NCI-H69 (cell line): ENCODE results near the gene ASTN2.
"Not testable (repeated sequence)": the region's sequence is repeated elsewhere in the genome, so short reads cannot be mapped to it uniquely, and the experiment has no call there.

Experiments
- DNase-seq: peaks from one replicate; lab custom pipeline; 2025; lab: John Stamatoyannopoulos, UW

ASTN2 gene

DNA sequence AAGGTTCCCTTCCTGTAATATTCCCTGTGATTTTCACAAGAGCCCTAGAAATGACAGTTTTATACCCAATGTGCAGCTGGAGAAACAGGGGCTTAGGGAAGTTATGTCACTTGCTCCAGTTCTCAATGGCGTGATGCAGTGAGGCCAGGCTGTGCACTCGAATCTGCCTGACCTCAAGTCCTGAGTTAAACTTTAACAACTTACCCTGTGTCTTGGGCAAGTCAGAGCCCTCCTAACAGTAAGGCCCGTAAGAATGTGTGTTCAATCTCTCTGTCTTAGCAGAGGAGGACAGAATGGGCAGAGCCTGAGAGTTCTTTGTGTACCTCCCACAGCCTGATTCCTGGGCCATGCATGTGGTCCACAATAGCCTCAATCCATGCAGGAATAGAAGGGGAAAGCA, 546.7 kb downstream of the ASTN2 start:
- no peak for DNase-seq

DNA sequence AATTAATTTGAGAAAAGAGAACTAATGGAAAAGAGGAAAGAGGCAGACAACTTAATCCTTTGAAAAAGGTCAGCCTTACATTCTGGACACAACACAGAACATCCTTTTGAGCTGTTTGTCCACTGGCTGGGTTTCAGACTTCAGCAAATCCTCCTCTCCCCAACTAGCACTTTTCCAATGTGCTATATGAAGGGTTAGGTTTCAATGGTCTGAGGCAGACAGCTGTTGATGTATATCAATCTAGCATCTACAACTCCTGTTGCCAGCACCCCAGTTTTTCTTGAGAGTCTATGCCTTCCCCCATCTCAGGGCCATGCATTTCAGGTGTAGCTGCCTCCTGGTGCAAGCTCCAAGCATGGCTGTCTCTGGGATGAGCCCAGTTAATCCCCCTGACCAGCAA, 553.5 kb downstream of the ASTN2 start:
- no peak for DNase-seq

DNA sequence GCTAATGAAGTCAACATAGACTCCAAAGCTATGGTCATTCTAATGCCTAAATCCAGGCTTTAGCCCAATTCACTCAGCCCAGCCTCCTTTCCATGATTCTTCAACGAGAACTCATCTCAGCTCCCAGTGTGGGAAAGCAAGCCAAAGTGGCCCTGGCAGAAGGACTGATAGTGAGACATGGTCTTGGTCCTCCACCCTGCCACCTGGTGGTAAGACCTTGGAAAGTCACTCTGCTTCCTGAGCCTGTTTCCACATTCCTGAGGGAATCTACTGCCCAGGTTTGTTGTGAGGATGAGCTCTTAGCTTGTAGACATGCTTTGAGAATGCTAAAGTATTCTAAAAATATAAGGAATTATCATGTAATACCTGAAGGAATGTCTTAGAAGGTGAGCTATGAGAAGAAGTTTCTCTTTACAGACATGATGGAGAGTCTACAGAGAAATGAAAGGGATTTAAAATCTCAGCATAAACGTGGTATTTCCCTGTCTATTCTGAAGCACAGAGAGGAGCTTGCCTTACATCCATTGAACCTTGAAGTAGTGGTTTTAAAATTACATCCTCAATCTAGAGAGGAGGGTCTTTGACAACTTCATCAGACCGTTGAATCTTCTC, 554.2 kb downstream of the ASTN2 start:
- DNase-seq, result peak; percentile 88

DNA sequence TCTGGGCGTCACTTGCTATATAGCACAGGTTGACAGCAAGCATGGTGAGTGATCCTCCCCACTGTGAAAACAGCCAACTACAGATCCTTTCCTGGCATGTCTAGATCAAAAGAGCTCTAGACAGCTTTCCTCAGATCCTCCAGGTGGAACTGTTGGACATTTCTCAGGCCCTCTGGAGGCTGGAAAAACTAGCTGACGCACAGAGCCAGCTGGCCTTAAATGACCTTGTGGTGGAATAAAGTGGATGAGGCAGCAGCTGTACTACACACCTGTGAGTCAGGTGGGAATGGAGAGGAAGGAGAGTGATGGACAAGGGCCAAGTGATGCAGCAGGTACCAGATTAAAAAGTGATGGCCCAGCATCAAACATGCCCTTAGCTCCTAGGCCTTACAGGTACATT, 555.1 kb downstream of the ASTN2 start:
- peak; percentile 84 for DNase-seq

DNA sequence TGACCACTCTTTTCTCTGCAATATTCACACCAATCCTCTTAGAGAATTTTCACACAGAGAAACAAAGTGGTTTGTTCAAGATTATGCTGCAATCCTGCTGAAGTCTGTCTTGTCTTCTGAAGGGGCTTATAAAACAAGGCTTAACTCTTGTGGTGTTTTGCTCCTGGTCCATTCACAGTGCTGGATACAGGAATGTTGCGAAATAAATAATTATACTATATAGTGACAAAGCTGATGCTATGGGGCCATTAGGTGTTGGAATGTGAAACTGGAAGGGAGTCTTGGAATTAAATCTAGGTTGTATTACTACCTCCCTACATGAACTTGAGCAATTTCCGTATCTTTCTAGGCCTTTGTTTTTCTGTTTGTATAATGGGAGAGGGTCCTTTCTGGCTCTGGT, 557.5 kb downstream of the ASTN2 start:
- DNase-seq, result no peak

DNA sequence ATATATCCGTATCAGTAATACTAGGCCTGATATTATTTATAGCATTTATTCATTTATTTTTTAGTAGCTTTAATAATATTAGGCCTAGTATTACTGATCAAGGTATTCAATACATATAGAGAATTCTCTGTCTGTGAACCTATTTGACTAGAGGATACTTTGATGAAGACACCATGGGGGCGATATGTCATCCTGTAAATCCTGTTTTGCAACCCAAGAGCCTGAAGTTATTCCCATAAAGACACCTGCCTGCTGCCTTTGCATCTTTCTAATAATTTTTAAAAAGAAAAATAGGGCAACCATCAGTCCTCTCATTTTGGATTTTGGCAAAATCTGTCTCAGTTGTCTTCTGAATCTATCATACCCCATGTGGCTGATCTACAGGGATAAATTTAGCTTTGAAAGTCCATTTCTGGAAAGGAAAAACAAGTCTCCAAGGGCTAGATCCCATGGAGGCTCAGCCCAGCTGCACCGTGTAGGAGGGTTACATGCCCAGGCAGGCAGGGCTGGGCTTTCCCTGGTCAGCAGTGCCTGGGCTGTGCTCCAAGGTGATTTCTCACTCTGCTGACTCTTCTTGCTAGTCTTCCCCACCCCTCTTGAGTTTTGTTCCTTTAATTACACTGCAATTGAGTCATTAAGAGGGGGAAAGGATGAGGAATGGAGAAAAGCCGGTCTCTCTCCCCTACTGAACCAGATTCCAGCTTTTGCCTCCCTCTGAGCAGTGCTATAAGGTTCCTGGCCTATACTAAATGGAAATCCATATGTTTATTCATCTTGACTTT, 558.8 kb downstream of the ASTN2 start:
- peak; percentile 93 for DNase-seq

DNA sequence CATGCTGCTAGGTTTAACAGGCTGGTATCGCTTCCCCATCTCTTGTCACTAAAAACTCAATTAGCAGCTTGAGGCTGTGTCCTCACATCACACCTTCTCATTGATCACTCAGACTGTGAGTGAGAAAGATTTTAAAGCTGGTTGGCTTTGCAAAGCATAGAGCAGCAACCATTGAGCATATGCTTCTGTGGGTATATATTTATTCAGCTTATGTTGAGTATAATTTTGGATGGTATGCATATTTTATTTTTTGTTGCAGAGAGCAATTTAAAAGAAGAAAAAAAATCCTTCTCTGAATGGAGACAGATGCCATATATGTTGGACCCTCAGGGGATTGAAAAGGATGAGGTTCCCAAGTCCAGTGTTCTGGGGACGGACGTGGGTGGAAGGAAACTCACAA, 565.1 kb downstream of the ASTN2 start:
- no peak for DNase-seq

DNA sequence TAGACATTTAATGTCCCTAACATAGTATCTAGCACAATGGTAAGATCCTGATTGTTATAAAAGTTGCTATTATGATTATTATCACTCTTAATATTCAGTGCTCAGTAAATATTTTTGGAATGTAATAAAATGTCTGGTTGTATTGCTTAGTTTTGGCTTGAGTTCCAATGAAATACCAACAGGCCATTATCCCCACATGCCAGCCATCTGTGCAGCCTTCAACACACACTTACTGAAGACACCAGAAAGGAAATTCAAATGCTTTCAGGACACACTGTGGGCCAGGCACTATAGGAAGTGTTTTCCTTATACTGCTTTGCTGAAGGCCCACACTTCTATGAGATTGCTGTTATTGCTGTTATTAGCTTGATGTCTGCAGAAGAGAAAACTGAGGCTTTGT, 570.2 kb downstream of the ASTN2 start:
- peak; percentile 82 for DNase-seq

DNA sequence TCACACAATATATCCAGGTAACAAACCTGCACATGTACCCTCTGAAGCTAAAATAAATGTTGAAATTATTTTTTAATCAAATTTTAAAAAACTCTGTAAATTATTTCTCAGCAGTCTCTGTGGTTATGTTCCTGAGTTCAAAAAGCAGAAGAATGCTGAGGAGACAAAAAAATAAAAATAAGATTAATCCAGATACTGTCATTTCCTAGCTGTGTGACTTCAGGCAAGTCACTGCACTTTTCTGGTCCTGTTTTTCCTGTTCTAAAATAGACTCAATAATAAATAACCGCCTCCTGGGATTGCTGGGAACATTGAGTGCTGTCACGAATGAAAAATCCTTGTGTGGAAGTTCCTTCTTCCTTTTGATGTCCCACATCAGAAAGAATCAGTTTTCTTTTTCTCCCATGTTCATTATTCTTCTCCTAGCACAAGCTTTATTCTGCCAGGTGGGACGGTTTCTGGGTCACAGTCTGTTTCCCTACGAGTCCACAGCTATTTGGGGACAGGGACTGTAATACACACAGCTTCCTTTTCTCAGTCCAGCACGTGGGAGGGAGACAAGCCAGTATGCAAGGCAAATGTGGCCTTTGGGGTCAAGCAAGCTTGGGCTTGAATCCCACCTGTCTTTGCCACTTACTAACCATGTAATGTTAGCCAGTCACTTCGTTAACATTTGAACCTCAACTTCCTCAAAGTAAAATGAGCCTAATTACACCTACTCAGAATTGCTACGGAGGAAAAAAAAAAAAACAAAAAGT, 570.8 kb downstream of the ASTN2 start:
- peak; percentile 89 for DNase-seq

DNA sequence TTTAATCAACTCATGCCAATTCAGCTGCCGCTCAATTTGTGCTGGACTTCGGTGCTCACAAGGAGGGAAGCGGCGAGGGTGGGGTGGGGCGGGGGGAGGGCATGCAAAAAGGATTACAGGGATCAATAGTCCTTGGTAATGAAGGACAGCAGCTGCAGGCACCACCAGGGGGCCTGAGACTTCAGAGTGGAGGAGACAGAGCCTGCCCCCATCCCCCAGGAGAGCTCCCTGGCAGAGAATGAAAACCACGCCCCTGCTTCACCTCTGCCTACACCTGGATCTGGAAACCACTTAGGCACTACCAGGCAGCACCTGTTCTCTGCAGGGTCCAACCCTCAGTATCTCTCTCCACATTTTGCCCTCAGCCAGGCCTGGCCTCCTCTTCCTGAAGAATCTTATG, 572.2 kb downstream of the ASTN2 start:
- peak; percentile 98 for DNase-seq

DNA sequence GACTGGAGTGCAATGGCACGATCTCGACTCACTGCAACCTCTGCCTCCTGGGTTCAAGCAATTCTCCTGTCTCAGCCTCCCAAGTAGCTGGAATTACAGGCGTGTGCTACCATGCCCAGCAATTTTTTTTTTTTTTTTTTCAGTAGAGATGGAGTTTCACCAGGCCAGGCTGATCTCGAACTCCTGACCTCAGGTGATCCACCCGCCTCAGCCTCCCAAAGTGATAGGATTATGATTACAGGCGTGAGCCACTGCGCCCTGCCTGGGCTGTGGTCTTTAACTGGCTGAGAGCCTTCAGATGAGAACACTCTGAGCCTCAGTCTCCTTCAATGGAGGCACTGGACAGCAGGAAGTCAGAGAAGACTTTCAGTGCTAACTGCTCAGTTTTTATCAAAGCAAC, 576.4 kb downstream of the ASTN2 start:
- peak; percentile 51 for DNase-seq

DNA sequence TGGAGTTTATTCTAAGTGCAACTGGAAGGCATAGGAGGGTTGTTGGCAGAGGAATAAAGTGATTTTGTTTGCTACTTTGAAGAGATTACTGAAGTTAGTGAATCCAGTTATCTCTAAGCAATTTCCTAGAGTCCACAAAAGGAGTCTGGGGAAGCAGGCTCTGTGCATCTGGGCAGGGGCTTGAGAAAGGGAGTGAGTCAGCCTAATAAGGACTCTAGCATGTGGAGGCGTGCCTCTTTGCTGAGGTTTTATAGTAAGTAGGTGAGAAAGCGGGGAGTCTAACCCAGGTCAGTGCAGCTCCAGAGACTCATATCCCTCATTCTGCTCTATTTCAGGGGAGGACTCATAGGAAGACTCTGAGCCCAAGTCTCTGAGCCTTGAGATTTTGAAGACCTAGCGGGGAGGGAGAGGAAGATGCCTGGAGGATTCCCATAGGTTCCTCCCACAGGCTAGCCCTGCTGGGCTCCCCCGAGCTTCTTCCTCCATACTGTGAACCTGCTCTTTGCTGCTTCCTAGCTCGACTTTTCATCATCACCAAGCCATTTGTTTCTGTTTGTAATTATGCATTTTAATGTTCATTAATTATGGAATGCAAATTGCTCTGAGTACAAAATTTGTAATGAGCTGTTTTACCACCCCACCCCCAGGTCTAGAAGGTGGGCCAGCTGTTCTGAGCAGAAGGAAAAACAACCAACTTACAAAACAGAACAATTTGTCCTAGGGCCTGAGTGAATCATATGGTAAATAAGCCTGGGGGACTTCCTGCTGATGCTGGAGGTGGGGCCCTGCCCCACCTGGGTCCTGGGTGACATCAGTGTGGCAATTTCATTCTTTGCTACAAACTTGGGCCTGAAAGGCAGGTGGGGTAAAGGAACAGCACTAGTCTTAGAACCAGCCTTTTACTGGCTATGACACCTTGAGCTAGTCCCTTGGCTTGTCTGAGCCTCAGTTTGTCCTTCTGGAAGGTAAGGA, 577.6 kb downstream of the ASTN2 start:
- peak; percentile 97 for DNase-seq

DNA sequence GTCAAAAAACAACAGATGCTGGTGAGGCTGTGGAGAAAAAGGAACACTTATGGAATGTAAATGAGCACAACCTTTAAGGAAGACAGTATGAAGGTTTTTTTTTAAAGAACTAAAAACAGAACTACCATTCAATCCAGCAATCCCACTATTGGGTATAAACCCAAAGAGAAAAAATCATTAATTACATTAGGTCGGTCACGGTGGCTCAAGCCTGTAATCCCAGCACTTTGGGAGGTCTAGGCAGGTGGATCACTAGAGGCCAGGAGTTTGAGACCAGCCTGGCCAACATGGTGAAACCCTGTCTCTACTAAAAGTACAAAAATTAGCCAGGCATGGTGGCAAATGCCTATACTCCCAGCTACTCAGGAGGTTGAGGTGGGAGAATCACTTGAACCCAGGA, 584.5 kb downstream of the ASTN2 start:
- not testable (repeated sequence) for DNase-seq

DNA sequence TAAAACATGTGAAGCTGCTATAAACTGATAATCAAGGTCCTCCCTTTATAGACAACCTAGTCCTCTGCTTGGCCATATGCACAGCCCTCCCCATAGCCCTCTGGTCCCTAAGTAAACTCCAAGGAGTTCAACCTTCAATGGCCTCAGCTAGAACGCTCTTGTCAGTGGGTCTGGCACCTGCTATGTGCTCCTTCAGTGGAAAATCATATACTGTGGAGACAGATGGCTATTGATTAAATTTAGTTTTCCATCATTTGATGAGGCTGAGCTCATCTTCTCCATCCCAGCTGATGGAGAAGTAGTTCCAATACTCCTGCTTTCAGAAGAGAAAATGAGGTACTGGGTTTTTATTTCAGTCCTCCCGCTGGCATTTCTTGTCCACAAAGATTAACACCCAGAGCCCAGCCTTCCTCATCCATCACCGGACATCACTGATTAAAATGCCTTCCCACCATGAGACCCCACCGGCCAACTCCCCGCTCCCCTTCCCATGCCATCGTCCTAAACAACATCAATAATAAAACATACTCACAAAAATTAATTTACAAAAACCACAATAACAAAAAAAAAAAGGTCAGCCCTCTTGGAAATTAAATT, 593.1 kb downstream of the ASTN2 start:
- no peak for DNase-seq

DNA sequence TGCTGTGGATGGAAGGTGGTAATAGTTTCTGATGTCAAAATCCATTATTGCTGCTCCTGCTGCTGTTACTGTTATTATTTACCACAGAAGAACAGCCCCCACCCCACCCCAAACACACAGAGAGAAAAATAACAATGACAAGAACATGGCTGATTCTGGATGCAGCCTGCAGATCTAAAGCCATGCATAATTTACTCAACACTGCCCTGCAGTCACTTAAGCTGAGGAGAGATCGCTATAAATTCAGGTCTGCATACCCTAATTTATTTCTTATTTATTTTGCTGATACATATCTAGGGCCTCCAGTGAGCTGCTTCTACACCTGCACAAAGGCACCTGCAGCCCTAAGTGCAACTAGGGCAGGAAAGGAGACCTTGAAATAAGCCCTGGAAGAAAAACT, 595.7 kb downstream of the ASTN2 start:
- DNase-seq, result no peak

DNA sequence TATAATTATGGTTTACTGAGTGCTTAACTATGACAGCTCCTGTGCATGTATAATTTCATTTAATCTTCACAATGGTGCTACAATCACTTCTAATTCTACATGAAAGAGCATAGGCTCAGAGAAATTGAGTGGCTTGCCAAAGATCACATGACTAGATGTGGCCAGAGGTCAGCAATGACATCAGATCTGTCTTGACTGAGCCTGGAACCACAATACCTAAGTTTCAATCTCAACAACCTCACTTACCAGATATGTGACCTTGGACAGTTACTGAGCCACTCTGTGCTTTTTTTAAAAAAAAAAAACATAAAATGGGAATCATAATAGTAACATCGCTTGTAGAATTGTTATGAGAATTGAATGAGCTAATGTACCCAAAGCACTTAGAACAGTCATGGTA, 597.1 kb downstream of the ASTN2 start:
- DNase-seq, result peak; percentile 19

DNA sequence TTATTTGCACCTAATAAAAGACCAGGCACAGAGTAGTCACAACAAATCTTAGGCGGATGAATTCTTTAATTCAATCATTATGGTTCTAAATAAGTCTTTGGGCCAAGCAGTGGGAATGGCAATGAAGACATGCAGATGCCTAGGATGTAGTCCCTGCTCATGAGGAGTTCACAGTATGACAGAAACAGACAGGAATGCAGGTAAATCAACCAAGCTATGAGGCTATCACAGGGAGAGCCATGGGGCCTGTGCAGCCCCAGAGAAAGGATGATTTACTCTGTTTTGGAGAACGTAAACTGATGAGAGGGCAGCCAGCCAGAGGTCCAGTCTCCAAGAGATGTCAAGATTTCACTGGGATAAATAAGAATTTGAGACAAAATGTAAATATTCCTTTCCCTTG, 598.4 kb downstream of the ASTN2 start:
- DNase-seq, result no peak

DNA sequence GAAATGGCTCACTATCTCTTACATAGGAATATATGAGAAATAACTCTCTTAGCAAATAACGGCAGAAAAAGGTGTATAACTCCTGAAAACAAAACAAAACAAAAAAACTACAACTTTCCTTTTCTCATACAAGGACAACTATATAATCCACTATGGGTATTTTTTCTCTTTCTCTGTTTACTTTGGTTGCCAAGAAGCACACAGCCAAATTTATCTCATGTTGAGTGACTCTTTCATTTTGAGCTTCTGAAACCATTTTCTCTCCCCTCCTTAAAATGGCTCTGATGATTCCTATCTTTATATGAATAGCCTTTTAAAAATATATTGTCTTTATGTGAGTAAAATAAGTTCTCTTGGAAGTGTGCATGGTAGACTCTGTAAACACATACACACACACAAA, 599.0 kb downstream of the ASTN2 start:
- no peak for DNase-seq

DNA sequence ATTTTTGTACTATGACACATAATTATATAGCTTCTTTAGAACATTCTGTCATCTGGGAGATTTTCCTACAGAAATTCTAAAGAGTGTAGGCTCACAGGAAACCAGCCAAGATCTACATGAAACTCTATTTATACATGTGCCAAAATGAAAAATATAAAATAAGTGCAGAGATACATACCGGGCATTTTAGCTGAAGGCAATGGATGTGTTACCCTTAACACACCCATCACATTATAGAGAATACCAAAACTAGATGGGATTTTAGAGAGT, 601.9 kb downstream of the ASTN2 start:
- no peak for DNase-seq

DNA sequence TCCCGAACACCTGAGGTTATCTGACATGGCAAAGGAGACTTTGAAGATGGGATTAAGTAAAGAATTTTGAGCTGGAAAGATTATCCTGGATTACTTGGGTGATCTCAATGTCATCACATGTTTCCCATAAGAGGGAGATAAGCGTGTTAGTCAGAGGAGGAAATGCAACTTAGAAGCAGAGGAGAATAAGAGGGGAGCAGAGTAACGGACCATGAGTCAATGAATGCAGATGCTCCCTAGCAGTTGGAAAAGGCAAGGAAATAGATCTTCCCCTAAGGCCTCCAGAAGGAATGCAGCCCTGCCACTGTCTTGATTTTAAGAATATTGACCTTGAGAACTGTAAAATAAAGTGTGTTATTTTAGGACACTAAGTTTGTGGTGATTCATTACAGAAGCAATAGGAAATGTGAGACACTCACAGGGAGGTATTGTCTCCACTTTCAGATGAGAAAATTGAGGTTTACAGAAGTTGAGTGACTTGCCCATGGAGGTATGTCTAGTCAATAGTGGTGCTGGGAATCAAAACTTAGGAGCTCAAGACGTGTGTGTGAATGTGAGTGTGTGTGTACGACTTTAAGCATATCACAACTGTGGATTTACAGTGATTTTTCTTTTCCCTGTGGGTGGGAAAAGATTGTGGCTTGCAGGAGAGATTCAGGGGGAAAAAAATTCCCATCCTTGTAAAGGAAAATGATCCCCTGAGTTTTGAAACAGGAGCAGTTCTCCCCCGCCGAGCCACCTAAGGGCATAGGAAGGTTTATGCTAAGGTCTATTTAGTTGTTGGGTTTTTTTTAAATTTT, 602.4 kb downstream of the ASTN2 start:
- DNase-seq, result no peak

DNA sequence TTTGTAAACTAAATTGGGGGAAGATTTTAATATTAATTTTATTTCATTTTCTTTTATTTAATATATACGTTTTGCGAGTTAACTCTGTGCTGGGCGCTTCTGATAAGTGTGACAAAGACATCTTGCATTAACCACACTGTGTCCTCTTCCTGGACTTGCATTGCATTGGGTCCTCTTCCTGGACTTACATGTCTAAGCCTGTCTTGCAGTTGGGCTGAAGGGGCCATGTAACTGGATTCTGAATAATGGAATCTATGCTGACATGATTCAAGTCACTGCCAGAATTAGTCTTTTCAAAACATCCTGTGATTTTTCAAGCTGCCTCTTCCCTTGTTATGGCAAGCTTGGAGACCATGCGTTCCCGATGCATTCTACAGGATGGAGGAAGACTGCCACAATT, 605.2 kb downstream of the ASTN2 start:
- DNase-seq, result no peak
